Suprapubic skin (tissue), 4 donors: Measurements from ENCODE around the gene SRRM2. TPM values are rescaled to one million over a fixed set of nuclear protein-coding genes. Genes with fewer than 3 reads are reported as not detected.

Experiments used
- DNase-seq, 2 donors: peaks; one replicate each; pipeline ENCODE4 v3.0.0-alpha.2; 2019; ENCODE audit warnings: low spot score in 2 of 2
- H3K27ac ChIP-seq: fragments of 200-600 bp; sonication (generic); one replicate; pipeline ENCODE4 v1.5.1; 2019
- H3K27me3 ChIP-seq: fragments of 200-600 bp; sonication (generic); one replicate; pipeline ENCODE4 v1.5.1; 2019
- H3K36me3 ChIP-seq: fragments of 200-600 bp; sonication (generic); one replicate; pipeline ENCODE4 v1.5.1; 2019
- H3K4me1 ChIP-seq: fragments of 200-600 bp; sonication (generic); one replicate; pipeline ENCODE4 v1.5.1; 2019
- H3K4me3 ChIP-seq: fragments of 200-600 bp; sonication (generic); one replicate; pipeline ENCODE4 v1.5.1; 2019; ENCODE audit warnings: mild to moderate bottlenecking
- H3K9me3 ChIP-seq: fragments of 200-600 bp; sonication (generic); one replicate; pipeline ENCODE4 v1.5.1; 2019
- EP300 ChIP-seq: sonication (generic); formaldehyde crosslinking; IDR thresholded peaks from one replicate; pipeline ENCODE4 v1.6.1; 2017; ENCODE audit warnings: antibody characterized with exemption
- POLR2A ChIP-seq, 2 donors: fragments of 450-650 bp; IDR thresholded peaks; one replicate each; pipeline ENCODE4 v1.6.1; 2017; ENCODE audit warnings: antibody characterized with exemption in 2 of 2, mild to moderate bottlenecking in 2 of 2, moderate library complexity in 2 of 2
- POLR2AphosphoS5 ChIP-seq, 3 donors: sonication (generic); formaldehyde crosslinking; IDR thresholded peaks; one replicate each; pipeline ENCODE4 v1.6.1; 2017; ENCODE audit warnings: antibody characterized with exemption in 3 of 3
- WGBS: methylation state at CpG from one replicate; pipeline ENCODE4 v1.1.5; 2018; 5-methylcytosine and 5-hydroxymethylcytosine counted together
- total RNA-seq, 4 donors: library from RNA; depleted of rRNA; stranded (reverse); fragments of >200 nt; gene quantifications; one replicate each; pipeline ENCODE4 v1.1.0, GENCODE V29; 2016
- TF ChIP-seq, protein P1 (sequence below), 2 donors: fragments of 200-600 bp in 1 of 2; fragments of 450-650 bp in 1 of 2; sonication (generic) in 1 of 2; IDR thresholded peaks; one replicate each; pipeline ENCODE4 v1.5.1; 2016 to 2019; ENCODE audit warnings: antibody characterized with exemption in 2 of 2, mild to moderate bottlenecking in 1 of 2, moderate library complexity in 1 of 2

The SRRM2 gene
- total RNA-seq, 4 donors from 2014 or later, result 484 to 1,595 (median 654) TPM

DNA sequence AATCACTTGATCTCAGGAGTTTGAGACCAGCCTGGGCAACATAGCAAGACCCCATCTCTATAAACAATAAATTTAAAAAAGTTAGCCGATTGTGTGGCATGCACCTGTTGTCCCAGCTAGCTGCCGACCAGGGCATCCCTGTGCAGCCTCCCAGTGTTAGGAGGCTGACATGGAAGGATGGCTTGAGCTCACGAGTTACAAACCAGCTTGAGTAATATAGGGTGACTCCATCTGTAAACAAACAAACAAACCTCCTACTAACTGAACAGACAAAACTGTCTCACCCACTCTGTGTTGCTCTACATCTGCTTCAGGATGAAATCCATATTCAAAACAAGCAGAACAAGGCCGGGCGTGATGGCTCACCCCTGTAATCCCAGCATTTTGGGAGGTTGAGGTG, 25.5 kb upstream of the SRRM2 start:
- Histone ChIP-seq H3K9me3 (no peaks in the 10 kb centered on the region), H3K27me3 (peaks cover 6% of the 10 kb centered on the region), H3K27ac (no peak overlapping the region), H3K4me1 (no peaks in the 10 kb centered on the region), H3K4me3 (no peak overlapping the region), H3K36me3 (no peaks in the 10 kb centered on the region)
- DNase-seq, result no peak
- 81% methylated on average over 5 of the region's 5 CpGs for WGBS
- no peak for TF ChIP-seq POLR2A (IDR thresholded peaks at IDR 0.05)
- no peak for TF ChIP-seq POLR2AphosphoS5 (IDR thresholded peaks at IDR 0.05)
- TF ChIP-seq, protein P1, sequence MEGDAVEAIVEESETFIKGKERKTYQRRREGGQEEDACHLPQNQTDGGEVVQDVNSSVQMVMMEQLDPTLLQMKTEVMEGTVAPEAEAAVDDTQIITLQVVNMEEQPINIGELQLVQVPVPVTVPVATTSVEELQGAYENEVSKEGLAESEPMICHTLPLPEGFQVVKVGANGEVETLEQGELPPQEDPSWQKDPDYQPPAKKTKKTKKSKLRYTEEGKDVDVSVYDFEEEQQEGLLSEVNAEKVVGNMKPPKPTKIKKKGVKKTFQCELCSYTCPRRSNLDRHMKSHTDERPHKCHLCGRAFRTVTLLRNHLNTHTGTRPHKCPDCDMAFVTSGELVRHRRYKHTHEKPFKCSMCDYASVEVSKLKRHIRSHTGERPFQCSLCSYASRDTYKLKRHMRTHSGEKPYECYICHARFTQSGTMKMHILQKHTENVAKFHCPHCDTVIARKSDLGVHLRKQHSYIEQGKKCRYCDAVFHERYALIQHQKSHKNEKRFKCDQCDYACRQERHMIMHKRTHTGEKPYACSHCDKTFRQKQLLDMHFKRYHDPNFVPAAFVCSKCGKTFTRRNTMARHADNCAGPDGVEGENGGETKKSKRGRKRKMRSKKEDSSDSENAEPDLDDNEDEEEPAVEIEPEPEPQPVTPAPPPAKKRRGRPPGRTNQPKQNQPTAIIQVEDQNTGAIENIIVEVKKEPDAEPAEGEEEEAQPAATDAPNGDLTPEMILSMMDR (IDR thresholded peaks at IDR 0.05), result no peak
- no peak for TF ChIP-seq EP300

DNA sequence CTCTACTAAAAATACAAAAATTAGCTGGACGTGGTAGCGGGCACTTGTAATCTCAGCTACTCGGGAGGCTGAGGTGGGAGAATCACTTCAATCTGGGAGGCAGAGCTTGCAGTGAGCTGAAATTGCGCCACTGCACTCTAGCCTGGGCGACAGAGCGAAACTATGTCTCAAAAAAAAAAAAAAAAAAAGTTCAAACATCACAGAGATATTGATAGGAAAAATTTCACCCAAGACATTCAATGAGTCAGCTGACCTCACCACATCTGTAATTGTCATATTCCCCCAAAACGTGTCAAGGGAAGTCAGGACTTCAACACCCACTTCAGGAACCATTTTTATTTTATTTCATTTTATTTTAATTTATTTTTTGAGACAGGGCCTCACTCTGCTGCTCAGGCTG, 24.4 kb upstream of the SRRM2 start:
- no peak overlapping the region for H3K4me3 ChIP-seq
- no peaks in the 10 kb centered on the region for H3K4me1 ChIP-seq
- no peaks in the 10 kb centered on the region for H3K36me3 ChIP-seq
- no peak for DNase-seq
- peaks cover 6% of the 10 kb centered on the region for H3K27me3 ChIP-seq
- no peaks in the 10 kb centered on the region for H3K9me3 ChIP-seq
- TF ChIP-seq EP300 (no peak), POLR2A (IDR thresholded peaks at IDR 0.05) (no peak), POLR2AphosphoS5 (IDR thresholded peaks at IDR 0.05) (no peak)
- TF ChIP-seq, protein P1 (IDR thresholded peaks at IDR 0.05), result no peak
- H3K27ac ChIP-seq, result no peak overlapping the region
- WGBS, result 81% methylated on average over 7 of the region's 7 CpGs

DNA sequence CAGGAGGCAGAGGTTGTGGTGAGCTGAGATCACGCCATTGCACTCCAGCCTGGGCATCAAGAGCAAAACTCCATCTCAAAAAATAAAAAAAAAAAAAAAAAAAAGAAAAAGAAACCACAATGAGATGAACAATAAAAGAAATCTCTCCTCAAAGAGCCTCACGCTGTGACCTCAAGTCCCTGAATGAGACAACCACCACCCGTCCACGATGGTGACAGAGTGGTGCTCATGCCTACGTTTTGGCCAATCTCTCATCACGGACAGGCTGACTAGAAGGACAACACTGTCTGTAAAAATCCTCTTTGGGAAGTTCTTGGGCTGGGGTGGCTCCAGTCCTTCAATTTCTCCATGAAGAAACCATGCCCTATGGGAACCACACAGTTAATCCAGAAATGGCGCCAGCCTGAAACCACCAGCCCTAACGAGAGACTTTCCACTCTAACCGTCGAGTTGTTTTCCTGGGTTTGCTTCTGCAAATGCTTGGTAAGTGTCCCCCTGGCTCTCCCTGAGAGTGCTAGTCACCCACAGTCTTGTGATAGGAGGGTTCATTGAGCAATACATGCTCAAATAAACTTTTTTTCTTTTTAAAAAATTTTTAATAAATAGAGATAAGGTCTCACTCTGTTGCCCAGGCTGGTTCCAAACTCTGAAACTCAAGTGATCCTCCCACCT, 17.5 kb upstream of the SRRM2 start:
- no peaks in the 10 kb centered on the region for H3K9me3 ChIP-seq
- TF ChIP-seq POLR2AphosphoS5 (IDR thresholded peaks at IDR 0.05) (no peak), EP300 (no peak)
- TF ChIP-seq, protein P1 (IDR thresholded peaks at IDR 0.05), result no peak
- H3K4me1 ChIP-seq, result no peaks in the 10 kb centered on the region
- DNase-seq, result no peak
- WGBS, result 73% methylated on average over 10 of the region's 10 CpGs
- no peaks in the 10 kb centered on the region for H3K36me3 ChIP-seq
- H3K27ac ChIP-seq, result no peak overlapping the region
- peaks cover 20% of the 10 kb centered on the region for H3K27me3 ChIP-seq
- H3K4me3 ChIP-seq, result no peak overlapping the region

DNA sequence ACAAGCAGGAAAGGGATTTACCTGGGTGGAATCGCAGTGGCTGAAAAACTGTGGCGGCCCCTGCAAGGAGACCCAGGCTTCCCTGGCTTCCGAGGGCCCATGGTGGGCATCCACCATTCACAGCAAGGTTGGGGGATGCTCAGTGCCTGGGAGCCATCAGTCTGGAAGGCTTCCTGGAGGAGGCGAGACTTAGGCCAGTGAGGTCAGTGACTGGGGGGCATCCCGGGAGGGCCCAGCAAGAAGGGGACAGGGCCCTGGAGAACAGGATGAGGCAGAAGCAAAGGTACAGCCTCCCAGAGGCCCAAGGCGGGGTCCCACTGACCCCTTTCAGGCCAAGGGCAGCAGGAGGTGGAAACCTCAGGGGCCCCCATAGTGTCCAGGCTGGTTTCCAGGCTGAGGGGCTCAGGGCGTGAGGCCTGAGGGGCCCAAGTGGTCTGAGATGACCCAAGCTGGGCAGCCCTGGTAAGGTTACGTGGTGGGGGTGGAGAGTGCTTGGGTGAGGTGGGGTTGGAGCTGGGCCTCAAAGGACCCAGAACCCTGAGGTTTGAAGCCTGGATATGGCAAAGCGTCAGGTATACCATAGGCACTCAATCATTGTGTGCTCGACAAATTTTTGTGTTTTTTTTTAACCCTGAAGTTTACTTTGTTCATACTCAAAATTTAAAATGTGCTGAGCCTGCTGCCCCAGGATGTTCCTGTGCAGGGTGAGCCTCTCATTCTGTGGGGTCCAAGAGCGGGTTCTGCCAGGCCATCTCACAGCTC, 15.8 kb upstream of the SRRM2 start:
- no peak for TF ChIP-seq POLR2A (IDR thresholded peaks at IDR 0.05)
- Histone ChIP-seq H3K4me1 (no peaks in the 10 kb centered on the region), H3K4me3 (no peak overlapping the region), H3K36me3 (no peaks in the 10 kb centered on the region), H3K27ac (no peak overlapping the region), H3K27me3 (peaks cover 24% of the 10 kb centered on the region), H3K9me3 (no peaks in the 10 kb centered on the region)
- DNase-seq, result no peak
- WGBS, result 90% methylated on average over 11 of the region's 11 CpGs

DNA sequence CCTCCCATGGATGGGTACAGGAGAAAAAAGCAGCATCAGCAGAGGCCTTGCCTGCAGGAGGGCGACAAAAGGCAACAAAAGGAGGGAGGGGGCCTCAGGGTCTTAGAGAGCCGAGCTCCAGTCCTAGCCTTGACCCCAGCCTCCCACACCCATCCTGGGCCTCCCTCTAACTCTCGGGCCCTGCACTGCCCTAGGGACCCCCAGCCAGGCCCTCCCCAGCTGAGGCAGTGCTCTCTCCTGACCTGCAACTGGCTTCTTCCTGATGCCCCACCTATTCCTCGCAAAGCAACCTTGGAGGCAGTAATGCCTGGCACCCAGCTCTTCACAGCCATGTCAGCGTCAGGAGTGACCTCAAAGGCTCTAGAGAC, 15.2 kb upstream of the SRRM2 start:
- no peak overlapping the region for H3K27ac ChIP-seq
- H3K27me3 ChIP-seq, result peaks cover 24% of the 10 kb centered on the region
- H3K9me3 ChIP-seq, result no peaks in the 10 kb centered on the region
- H3K4me3 ChIP-seq, result no peak overlapping the region
- no peaks in the 10 kb centered on the region for H3K4me1 ChIP-seq
- WGBS, result 90% methylated on average over 5 of the region's 5 CpGs
- no peaks in the 10 kb centered on the region for H3K36me3 ChIP-seq
- no peak for DNase-seq
- TF ChIP-seq EP300, result no peak
- TF ChIP-seq, protein P1 (IDR thresholded peaks at IDR 0.05), result no peak
- no peak for TF ChIP-seq POLR2A (IDR thresholded peaks at IDR 0.05)
- no peak for TF ChIP-seq POLR2AphosphoS5 (IDR thresholded peaks at IDR 0.05)
